DOHH2 (cell line): ENCODE measurements around the gene DOCK1.

ENCODE experiments used
- H3F3A ChIP-seq: fragments of 200-600 bp; sonication (generic), shearing (Covaris generic); 2 replicates; pipeline ENCODE4 v1.6.0; 2016; ENCODE audit warnings: antibody characterized with exemption, mild to moderate bottlenecking; ENCODE audit not compliant: control insufficient read depth, insufficient read depth
- H3K27ac ChIP-seq: fragments of 200-600 bp; sonication (generic); 2 replicates; pipeline ENCODE4 v1.5.1; 2014; ENCODE audit warnings: low read depth, mild to moderate bottlenecking, low read length, moderate library complexity
- H3K27me3 ChIP-seq: fragments of 200-600 bp; sonication (generic); 2 replicates; pipeline ENCODE4 v1.6.1; 2014; ENCODE audit warnings: mild to moderate bottlenecking, low read length, mixed read lengths; ENCODE audit not compliant: control insufficient read depth
- H3K36me3 ChIP-seq: fragments of 200-600 bp; sonication (generic); 2 replicates; pipeline ENCODE4 v1.6.1; 2014; ENCODE audit warnings: mild to moderate bottlenecking, low read length, moderate library complexity, mixed read lengths; ENCODE audit not compliant: control insufficient read depth
- H3K4me1 ChIP-seq: fragments of 200-600 bp; sonication (generic); 2 replicates; pipeline ENCODE4 v1.6.1; 2014; ENCODE audit warnings: mild to moderate bottlenecking, low read length, mixed read lengths; ENCODE audit not compliant: control insufficient read depth
- H3K4me2 ChIP-seq: fragments of 200-600 bp; sonication (generic); 2 replicates; pipeline ENCODE4 v1.6.0; 2014; ENCODE audit warnings: mild to moderate bottlenecking, low read length, moderate library complexity
- H3K4me3 ChIP-seq: fragments of 200-600 bp; sonication (generic); 2 replicates; pipeline ENCODE4 v1.5.1; 2014; ENCODE audit warnings: mild to moderate bottlenecking, low read length, mixed read lengths
- H3K79me2 ChIP-seq: fragments of 200-600 bp; sonication (generic); 2 replicates; pipeline ENCODE4 v1.6.1; 2014; ENCODE audit warnings: mild to moderate bottlenecking, low read length, mixed read lengths; ENCODE audit not compliant: control insufficient read depth
- H3K9me2 ChIP-seq: fragments of 200-600 bp; sonication (generic); replicated peaks from 2 replicates; pipeline ENCODE4 v1.6.1; 2014; ENCODE audit warnings: mild to moderate bottlenecking, low read length, mixed read lengths; ENCODE audit not compliant: control insufficient read depth
- H3K9me3 ChIP-seq: fragments of 200-600 bp; sonication (generic); 2 replicates; pipeline ENCODE4 v1.6.1; 2014; ENCODE audit warnings: antibody characterized with exemption, low read length, mixed read lengths; ENCODE audit not compliant: control insufficient read depth, insufficient read depth
- H4K20me1 ChIP-seq: fragments of 200-600 bp; sonication (generic); 2 replicates; pipeline ENCODE4 v1.6.0; 2014; ENCODE audit warnings: low read depth, mild to moderate bottlenecking, antibody characterized with exemption, low read length, moderate library complexity; ENCODE audit not compliant: control insufficient read depth, insufficient read depth
- CTCF ChIP-seq: fragments of 200-600 bp; sonication (generic); IDR thresholded peaks from one replicate; pipeline ENCODE4 v1.5.1; 2014; ENCODE audit warnings: antibody characterized with exemption, mild to moderate bottlenecking, low read depth, low read length; ENCODE audit not compliant: poor library complexity, severe bottlenecking
- EZH2phosphoT487 ChIP-seq: fragments of 200-600 bp; sonication (generic); IDR thresholded peaks from 2 replicates; pipeline ENCODE4 v1.6.1; 2017; ENCODE audit warnings: borderline replicate concordance, mild to moderate bottlenecking, antibody characterized with exemption, low read length, moderate library complexity, mixed read lengths

Gene DOCK1

GRCh38 chr10:126924915-126925300 is 19.7 kb downstream of the DOCK1 start:
- Histone ChIP-seq H3K9me3 (peaks cover 4% of the 10 kb centered on the region; the same call in 1 of the 2 replicates), H3K4me1 (no peaks in the 10 kb centered on the region), H3K27ac (no peak overlapping the region), H3F3A (no peaks in the 10 kb centered on the region), H3K4me3 (no peak overlapping the region), H3K79me2 (no peaks in the 10 kb centered on the region), H3K9me2 (no peaks in the 10 kb centered on the region), H3K4me2 (no peak overlapping the region), H4K20me1 (no peaks in the 10 kb centered on the region), H3K36me3 (no peaks in the 10 kb centered on the region), H3K27me3 (no peaks in the 10 kb centered on the region)
- no peak for TF ChIP-seq CTCF
- no peak for TF ChIP-seq EZH2phosphoT487

GRCh38 chr10:126926568-126926967 is 21.3 kb downstream of the DOCK1 start:
- H3K27ac ChIP-seq = no peak overlapping the region
- TF ChIP-seq CTCF = no peak
- TF ChIP-seq EZH2phosphoT487 = no peak
- H3K36me3 ChIP-seq = no peaks in the 10 kb centered on the region
- no peak overlapping the region for H3K4me3 ChIP-seq
- H3K9me2 ChIP-seq = no peaks in the 10 kb centered on the region
- H4K20me1 ChIP-seq = no peaks in the 10 kb centered on the region
- no peak overlapping the region for H3K4me2 ChIP-seq
- H3F3A ChIP-seq = no peaks in the 10 kb centered on the region
- H3K79me2 ChIP-seq = no peaks in the 10 kb centered on the region
- H3K27me3 ChIP-seq = no peaks in the 10 kb centered on the region
- no peaks in the 10 kb centered on the region for H3K4me1 ChIP-seq
- H3K9me3 ChIP-seq = peaks cover 4% of the 10 kb centered on the region; the same call in 1 of the 2 replicates

GRCh38 chr10:126927799-126928198 is 22.6 kb downstream of the DOCK1 start:
- no peaks in the 10 kb centered on the region for H3K79me2 ChIP-seq
- H3K27ac ChIP-seq = no peak overlapping the region
- H3K4me3 ChIP-seq = no peak overlapping the region
- no peaks in the 10 kb centered on the region for H3K36me3 ChIP-seq
- peaks cover 4% of the 10 kb centered on the region; the same call in 1 of the 2 replicates for H3K9me3 ChIP-seq
- H3K4me2 ChIP-seq = no peak overlapping the region
- H4K20me1 ChIP-seq = no peaks in the 10 kb centered on the region
- H3K9me2 ChIP-seq = no peaks in the 10 kb centered on the region
- no peaks in the 10 kb centered on the region for H3F3A ChIP-seq
- TF ChIP-seq CTCF = no peak
- TF ChIP-seq EZH2phosphoT487 = no peak
- H3K4me1 ChIP-seq = no peaks in the 10 kb centered on the region
- no peaks in the 10 kb centered on the region for H3K27me3 ChIP-seq

- Histone ChIP-seq H3K36me3 (no peaks in the 10 kb centered on the region), H3K79me2 (no peaks in the 10 kb centered on the region), H4K20me1 (no peaks in the 10 kb centered on the region), H3K27ac (no peak overlapping the region), H3K27me3 (no peaks in the 10 kb centered on the region), H3K4me1 (no peaks in the 10 kb centered on the region), H3K4me3 (no peak overlapping the region), H3F3A (no peaks in the 10 kb centered on the region), H3K9me3 (peaks cover 4% of the 10 kb centered on the region; the same call in 1 of the 2 replicates), H3K9me2 (no peaks in the 10 kb centered on the region), H3K4me2 (no peak overlapping the region)
- TF ChIP-seq CTCF = no peak
- TF ChIP-seq EZH2phosphoT487 = no peak
Measured at GRCh38 chr10:126928274-126928673, 23.0 kb downstream of the DOCK1 start.
